Astrocyte of the spinal cord (primary cell): ENCODE results near the gene TMEM43.

Source experiments
- DNase-seq: peaks from one replicate; pipeline ENCODE4 v3.0.0; 2011; ENCODE audit warnings: low read depth, low spot score
- H3K4me3 ChIP-seq: 2 replicates; pipeline ENCODE4 v1.5.1; 2011; ENCODE audit warnings: low read depth, mild to moderate bottlenecking, low read length, moderate library complexity
- in situ Hi-C: cut with HindIII; loops from 2 replicates; pipeline ENCODE4 v1.10.0; 2017; ENCODE audit warnings: low sequenced_read_pairs
- TF ChIP-seq, protein P1 (sequence below): IDR thresholded peaks from 2 replicates; pipeline ENCODE4 v1.5.1; 2012; ENCODE audit warnings: low read depth, mild to moderate bottlenecking, low read length, inconsistent platforms

Gene TMEM43

DNA sequence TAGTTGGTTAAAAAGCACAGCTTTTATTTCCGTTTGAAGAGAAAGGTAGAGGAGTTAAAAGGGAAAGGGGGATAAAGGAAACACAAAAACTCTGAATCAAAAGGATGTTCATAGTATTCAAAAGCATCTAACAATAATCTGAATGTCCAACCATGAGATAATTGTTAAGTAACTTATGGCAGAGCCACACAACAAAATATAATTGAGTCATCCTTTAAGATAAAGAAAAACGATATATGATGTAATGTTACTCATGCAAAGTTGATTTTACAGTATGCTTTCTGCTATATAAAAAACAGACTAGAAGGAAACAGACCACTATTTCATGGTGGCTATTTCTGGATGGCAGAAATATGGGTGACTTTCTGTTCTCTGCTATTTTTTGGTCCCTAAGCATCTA is 49.6 kb downstream of the TMEM43 start:
- TF ChIP-seq, protein P1, sequence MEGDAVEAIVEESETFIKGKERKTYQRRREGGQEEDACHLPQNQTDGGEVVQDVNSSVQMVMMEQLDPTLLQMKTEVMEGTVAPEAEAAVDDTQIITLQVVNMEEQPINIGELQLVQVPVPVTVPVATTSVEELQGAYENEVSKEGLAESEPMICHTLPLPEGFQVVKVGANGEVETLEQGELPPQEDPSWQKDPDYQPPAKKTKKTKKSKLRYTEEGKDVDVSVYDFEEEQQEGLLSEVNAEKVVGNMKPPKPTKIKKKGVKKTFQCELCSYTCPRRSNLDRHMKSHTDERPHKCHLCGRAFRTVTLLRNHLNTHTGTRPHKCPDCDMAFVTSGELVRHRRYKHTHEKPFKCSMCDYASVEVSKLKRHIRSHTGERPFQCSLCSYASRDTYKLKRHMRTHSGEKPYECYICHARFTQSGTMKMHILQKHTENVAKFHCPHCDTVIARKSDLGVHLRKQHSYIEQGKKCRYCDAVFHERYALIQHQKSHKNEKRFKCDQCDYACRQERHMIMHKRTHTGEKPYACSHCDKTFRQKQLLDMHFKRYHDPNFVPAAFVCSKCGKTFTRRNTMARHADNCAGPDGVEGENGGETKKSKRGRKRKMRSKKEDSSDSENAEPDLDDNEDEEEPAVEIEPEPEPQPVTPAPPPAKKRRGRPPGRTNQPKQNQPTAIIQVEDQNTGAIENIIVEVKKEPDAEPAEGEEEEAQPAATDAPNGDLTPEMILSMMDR = no peak
- in situ Hi-C loops = no loop called here
- no peak for DNase-seq
- no peak overlapping the region for H3K4me3 ChIP-seq

DNA sequence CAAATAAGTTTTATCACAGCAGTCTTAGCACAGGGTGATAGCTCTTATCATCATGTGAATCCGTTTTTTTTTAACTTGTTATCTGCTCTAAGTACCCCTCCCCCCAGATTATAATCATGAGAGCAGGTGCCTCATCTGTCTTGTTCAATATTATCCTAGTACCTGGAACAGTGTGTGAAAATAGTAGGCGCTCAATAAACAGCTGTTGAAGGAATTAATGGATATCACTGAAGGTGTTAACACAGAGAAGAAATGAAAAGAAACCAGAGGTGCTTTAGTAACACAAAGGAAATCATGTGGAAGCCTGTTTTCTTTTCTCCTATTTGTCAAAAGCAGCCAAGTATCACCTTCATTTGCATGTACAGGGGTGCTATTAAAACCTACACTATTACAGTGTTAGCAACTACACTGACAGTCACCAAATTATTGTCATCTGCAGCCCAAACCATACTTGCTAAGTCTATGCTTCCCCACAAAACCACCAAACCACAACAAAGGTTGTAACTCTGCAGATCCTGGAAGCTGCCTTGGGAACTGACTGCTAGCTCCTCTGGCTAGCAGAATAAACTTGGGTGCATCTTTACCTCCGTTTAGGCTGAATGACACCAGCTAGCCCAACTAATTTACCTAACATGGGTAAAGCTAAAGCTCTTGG is 50.7 kb downstream of the TMEM43 start:
- in situ Hi-C loops = no loop called here
- DNase-seq = peak; percentile 42
- TF ChIP-seq, protein P1 = no peak
- no peak overlapping the region for H3K4me3 ChIP-seq

DNA sequence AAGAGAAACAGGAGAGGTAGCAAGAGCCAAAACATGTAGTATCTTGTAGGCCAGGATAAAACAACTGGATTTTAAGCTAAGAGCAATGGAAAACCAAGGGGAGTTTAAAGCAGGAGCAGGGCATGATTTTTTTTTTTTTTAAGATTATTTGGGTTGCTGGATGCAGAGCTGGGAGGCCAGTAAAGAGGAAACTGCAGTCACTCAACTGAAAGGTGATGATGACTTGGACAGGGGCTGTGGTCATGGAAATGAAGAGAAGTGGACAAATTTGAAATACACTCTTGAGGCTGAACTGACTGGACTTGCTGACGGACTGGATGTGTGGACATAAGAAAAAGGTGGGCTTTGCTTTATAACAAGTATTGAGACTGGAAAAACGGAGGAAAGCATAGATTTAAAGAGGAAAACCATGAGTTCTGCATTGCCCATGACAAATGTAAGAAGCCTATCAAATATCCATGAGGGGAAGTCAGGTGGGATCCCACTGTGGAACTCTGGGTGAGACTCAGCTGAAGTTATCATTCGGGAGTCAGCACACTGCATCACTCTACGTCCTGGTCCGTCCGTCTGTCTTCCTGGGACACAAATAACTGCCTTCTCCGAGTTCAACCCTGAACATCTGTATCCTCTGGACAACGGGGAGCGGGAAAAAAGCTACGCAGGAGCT is 52.9 kb downstream of the TMEM43 start:
- DNase-seq = peak; percentile 17
- TF ChIP-seq, protein P1 = no peak

DNA sequence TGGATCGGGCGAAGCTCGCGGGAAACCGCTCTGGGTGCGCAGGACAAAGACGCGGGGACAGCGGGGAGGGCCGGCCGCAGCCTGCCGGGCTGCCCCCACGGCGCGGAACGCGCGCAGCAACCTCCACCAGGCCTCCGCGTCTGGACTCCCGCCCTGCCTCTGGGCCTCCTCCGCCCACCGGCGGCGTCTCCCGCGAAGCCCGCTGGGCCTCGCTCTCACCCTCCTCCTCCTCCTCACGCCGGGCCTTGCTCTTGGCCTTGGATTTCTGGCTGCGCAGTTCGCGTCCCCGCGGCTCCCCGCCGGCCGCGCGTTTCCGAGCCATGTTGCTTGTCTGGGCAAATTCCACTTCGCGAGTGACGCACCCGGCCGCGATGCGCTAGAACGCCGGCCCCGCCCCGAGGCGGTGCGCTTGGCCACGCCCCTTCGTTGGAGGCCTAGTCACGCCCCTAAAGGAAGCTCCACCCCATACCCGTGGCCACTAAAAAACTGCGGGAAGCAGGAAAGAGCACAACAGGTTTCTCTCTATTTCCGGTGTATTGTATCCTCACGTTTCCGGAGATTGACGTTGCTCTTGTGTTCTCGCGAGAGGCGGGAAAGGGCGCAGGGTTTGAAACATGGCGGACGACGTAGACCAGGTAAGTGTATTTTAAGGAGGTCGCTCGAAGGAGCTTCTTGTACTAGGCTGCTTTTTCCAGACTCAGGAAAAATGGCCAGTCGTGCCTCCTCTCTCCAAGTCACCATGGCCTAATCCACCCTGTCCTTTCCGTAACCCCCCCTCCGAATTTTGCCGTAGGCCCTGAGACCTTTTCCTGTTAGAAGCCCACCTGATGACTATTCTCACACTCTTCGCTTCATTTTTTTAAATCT is 53.6 kb downstream of the TMEM43 start, which contains the start of the genes LSM3 and XPC:
LSM3 (plus strand) TSS at position 571 of the 867 bp plus-strand sequence; CDS start at position 615, 44 bp downstream.
XPC (minus strand) TSS at position 355 of the 867 bp plus-strand sequence; CDS start at position 322, 33 bp downstream.
- peak within 1 kb of the TSS; percentile 95 for H3K4me3 ChIP-seq
- DNase-seq = peak; percentile 99
- TF ChIP-seq, protein P1 = no peak
- in situ Hi-C loops = no loop called here

More for the DNA sequence above, 52.9 kb downstream of the TMEM43 start:
- in situ Hi-C loops = no loop called here
- peak overlapping the region; percentile 95 for H3K4me3 ChIP-seq

DNA sequence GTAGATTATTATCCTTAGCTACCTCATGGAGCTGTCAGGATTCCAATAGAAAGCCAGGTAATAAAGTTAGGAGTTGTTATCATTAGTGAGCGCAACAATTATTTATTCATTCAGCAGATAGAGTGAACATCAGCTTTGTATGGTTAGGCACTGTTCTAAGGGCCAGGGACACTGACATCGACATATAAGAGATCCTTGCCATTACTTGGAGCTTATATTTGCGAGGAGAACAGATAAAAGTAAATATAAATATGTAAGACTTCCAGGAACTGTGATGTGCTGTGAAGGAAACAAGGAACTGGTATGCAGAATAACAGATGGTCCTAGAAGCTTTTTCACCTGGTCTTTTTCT is 54.2 kb downstream of the TMEM43 start:
- no peak for DNase-seq
- TF ChIP-seq, protein P1 = no peak

DNA sequence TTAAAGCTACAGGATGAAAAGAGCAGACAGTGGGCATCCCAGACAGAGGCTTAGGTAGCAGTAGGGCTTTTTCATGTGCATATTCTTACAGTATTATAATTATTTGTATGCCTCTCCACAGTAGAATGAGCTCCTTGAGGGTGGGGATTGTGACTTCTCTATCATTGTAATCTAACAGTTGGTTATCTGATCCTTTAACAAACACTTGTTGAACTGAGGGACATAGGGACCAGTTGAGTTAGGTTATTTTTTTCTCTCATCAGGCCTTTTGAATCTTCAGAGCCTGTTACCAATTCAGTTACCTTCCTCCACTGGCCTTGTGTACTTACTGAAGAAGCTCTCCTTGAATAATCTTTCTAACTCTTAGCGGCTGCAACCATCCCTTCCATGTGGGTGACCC is 54.9 kb downstream of the TMEM43 start:
- in situ Hi-C loops = no loop called here
- H3K4me3 ChIP-seq = no peak overlapping the region
- TF ChIP-seq, protein P1 = no peak
- no peak for DNase-seq

More for the DNA sequence above, 54.2 kb downstream of the TMEM43 start:
- in situ Hi-C loops = no loop called here
- H3K4me3 ChIP-seq = peak overlapping the region; percentile 95
